ENCODE measurements around the gene ADAM10. TPM values are rescaled to one million over a fixed set of nuclear protein-coding genes. Genes with fewer than 3 reads are reported as not detected.

The ADAM10 gene
- total and polyA plus RNA-seq, 5 experiments from 2014 or later, result 96.4 to 150 (median 108) TPM

DNA sequence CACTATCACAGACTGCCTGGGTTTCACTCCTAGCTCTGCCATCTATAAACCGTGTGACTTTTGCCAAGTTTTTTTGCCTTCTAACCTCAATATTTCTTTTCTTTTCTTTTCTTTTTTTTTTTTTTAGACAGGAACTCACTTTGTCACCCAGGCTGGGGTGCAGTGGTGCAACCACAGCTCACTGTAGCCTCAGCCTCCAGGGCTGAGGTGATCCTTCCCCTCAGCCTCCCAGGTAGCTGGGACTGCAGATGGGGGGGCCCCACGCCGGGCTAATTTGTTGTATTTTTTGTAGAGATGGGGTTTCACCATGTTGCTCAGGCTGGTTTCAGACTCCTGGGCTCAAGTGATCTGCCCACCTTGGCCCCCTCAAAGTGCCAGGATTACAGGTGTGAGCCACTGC, 3.2 kb upstream of the ADAM10 start:
- POLR2A ChIA-PET, result interaction anchor here (5.5 kb wide), 1 partner anchor 19 kb away, joined by 83 read pairs; the partner anchor contains the start of gene MINDY2
- Mint-ChIP-seq H3K4me3 (peak overlapping the region in 1 of 10 donors; percentile 45), H3K36me3 (no peaks in the 10 kb centered on the region), H3K4me1 (peaks cover 10 to 22% (median 17%) of the 10 kb centered on the region in 4 donors), H3K27me3 (no peaks in the 10 kb centered on the region), H3K27ac (no peak overlapping the region), H3K9me3 (no peaks in the 10 kb centered on the region)
- ATAC-seq (no peak), DNase-seq (no peak)

DNA sequence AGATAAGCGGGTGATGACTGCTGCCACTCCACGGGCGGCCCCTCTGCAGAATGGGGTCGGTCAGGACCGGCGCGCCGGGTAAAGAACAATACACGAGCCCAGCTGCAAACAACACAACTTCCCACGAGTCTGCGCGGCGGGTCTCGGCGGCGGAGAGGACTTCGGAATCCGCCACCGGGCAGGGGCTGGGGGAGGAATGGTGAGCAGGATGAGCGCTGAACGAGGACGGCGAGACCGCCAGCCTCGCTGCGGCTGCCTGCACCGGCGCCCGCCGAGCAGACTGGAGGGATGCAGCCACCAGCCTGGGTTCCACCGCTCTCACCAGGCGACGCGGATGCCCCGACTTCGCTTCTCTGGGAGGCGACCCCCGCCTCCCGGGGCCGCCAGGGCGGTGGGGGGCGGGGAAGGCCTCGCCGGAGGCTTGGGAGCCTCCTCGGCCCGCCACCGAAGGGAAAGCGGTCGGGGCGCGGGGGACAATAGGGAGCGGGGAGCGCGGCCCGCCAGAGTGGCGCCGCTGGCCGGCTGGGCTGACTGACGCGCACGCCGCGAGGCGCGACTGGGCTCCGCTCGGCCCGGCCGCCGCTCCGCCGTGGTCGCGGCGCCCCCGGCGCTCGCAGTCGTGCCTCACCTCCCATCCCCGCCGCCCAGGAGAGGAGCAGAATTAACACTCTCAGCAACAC, 515 bp downstream of the ADAM10 start:
- POLR2A ChIA-PET, result interaction anchor here (0.6 to 5.5 kb wide), 5 partner anchors 10 to 885 kb away, joined by 3 to 83 read pairs (median 3); partner anchors contain the start of gene MINDY2
- peaks cover 0 to 4% (median 0%) of the 10 kb centered on the region in 3 donors for H3K36me3 Mint-ChIP-seq
- H3K9me3 Mint-ChIP-seq, result no peaks in the 10 kb centered on the region
- H3K27ac Mint-ChIP-seq, result peak overlapping the region; percentile 68 to 98 (median 96)
- H3K4me3 Mint-ChIP-seq, result peak overlapping the region; percentile 94 to 99 (median 96)
- H3K4me1 Mint-ChIP-seq, result peaks cover 15 to 53% (median 42%) of the 10 kb centered on the region in 4 donors
- peak; percentile 23 to 33 for ATAC-seq
- DNase-seq, result peak in 9 of 10 donors; percentile 12 to 67 (median 37)
- H3K27me3 Mint-ChIP-seq, result no peaks in the 10 kb centered on the region

DNA sequence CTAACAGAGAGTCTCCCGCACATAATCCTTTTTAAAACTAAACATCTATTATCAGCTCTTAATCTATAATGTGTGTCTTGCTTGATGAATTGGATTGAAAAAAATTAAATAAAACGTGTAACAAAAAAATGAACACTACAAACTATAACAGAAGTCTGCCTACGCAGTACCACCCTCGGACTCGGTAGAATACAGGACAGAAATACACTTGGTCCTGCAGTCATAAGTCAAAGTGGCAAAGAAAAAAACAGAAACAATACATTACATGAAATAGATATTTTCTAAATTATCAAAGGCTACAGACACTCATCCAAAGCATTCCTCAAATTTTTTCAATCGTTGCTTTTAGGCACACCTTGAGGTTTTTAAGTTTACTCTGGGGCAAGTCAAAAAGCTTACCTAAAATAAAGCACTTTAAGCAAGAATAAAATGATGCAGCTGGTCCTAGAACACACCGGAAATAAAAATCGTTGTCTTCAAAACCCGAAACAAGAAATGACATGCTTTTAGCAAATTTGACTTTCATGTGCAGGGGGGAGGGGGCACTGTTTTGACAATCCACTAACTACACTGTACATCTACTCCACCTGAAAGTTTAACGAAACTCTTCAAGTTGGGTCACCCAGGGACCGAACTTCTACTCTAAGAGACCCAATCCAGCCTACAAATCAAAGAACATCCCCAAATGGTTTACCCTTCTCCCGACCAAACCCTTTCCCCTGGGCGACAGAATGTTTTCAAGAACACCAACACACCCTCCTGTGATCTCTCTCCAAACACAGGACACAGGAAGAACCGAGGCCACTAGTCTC, 1.3 kb downstream of the ADAM10 start:
- Mint-ChIP-seq H3K27me3 (no peaks in the 10 kb centered on the region), H3K4me1 (peaks cover 17 to 60% (median 49%) of the 10 kb centered on the region in 4 donors), H3K27ac (peak overlapping the region; percentile 68 to 98 (median 93)), H3K36me3 (peaks cover 0 to 4% (median 0%) of the 10 kb centered on the region in 3 donors), H3K4me3 (peak overlapping the region; percentile 94 to 99 (median 96)), H3K9me3 (no peaks in the 10 kb centered on the region)
- ATAC-seq (peak in 1 of 2 donors; percentile 24), DNase-seq (peak in 8 of 10 donors; percentile 20 to 74 (median 49))
- POLR2A ChIA-PET, result interaction anchor here (5.5 kb wide), 1 partner anchor 23 kb away, joined by 83 read pairs; the partner anchor contains the start of gene MINDY2

DNA sequence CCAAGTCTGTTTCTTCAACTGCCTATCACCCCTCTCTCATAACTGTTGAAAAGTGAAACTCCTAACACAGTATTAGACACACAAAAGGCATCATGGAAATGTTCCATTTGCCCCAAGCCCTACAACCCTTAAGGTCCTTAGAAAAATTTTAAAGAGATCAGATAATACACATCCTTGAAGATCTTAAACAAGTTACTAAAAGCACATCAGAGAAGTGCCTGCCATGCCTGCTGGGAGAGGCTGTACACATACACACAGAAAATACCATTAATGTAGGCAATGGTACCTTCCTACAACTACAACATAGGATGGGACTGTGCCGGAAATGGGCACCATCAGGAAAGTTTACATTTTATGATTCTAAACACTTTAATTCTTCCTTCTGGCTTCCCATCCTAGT, 3.3 kb downstream of the ADAM10 start:
- peak overlapping the region in 6 of 10 donors; percentile 26 to 74 (median 60) for H3K4me3 Mint-ChIP-seq
- ATAC-seq (no peak), DNase-seq (no peak)
- peak overlapping the region in 1 of 10 donors; percentile 49 for H3K27ac Mint-ChIP-seq
- H3K27me3 Mint-ChIP-seq, result no peaks in the 10 kb centered on the region
- peaks cover 36 to 78% (median 70%) of the 10 kb centered on the region in 4 donors for H3K4me1 Mint-ChIP-seq
- no peaks in the 10 kb centered on the region for H3K9me3 Mint-ChIP-seq
- POLR2A ChIA-PET, result interaction anchor here (0.7 kb wide), 1 partner anchor 24 kb away, joined by 3 read pairs; the partner anchor contains the start of gene MINDY2
- H3K36me3 Mint-ChIP-seq, result peaks cover 0 to 4% (median 0%) of the 10 kb centered on the region in 3 donors

DNA sequence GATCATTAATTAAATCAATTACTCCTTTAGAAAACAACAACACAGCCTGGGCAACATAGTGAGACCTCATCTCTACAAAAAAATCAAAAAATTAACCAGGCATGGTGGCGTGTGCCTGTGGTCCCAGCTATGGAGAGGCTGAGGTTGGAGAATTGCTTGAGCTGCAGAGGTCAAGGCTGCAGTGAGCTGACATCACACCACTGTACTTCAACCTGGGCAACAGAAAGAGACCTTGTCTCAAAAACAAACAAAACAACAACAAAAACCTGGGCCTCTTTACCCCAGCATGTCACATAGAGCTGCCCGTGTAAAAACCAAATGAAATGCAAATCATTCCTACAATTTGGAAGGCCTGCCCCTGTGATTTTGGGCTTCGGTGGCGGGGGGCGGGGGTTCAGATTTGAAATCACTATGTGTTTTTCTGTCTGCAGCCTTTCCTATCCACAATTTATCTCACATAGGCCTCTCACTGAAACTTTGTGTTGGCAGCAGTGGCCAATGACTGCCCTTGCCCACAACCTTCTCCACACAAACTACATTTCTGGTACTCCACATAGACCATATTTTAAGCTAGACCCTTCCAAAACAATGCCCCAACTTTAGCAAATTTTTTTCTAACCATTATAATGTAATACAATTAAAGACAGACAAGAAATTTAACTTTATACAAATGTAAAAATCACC, 6.5 kb downstream of the ADAM10 start:
- peaks cover 43 to 88% (median 76%) of the 10 kb centered on the region in 4 donors for H3K4me1 Mint-ChIP-seq

DNA sequence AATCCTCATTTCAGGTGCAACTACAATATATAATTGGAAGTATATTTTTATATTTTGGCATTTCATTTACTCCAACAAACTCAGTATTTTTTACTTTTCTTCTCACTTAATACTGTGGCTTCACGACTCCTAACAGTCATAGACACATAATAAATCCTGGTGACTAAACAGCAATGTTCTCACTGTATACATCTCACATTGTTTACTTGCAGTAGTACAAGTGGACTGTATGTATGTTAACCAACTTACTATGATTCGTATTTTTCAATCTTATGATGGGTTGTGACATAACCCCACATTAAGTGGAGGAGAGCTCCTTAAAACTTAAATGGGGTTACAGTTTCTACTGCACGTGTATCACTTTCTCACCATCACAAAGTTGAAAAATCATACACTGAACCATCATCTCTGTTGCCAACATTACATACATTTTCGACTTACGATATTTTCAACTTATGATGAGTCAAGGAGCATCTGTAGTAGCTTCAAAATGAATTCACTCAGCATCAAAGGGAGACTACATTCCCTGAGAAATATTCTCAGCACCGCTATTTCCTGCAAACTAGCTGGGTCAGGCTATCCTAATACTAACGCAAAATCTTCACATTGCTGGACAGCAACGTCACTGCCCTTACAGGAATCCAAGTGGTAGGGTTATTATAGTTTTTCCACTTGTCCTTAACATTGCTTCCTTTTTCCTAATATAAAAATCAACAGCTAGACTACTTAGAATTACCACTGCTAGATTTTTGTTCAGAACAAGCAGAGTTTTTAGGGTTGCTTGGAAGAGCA, 7.3 kb downstream of the ADAM10 start:
- peaks cover 43 to 90% (median 77%) of the 10 kb centered on the region in 4 donors for H3K4me1 Mint-ChIP-seq
- POLR2A ChIA-PET, result interaction anchor here (0.8 kb wide), 1 partner anchor 28 kb away, joined by 5 read pairs; no protein-coding TSS in a partner anchor

More for the DNA sequence above, 6.5 kb downstream of the ADAM10 start:
- H3K4me3 Mint-ChIP-seq, result peak overlapping the region in 6 of 10 donors; percentile 8 to 54 (median 21)
- DNase-seq (no peak), ATAC-seq (no peak)
- no peaks in the 10 kb centered on the region for H3K27me3 Mint-ChIP-seq
- H3K36me3 Mint-ChIP-seq, result peaks cover 0 to 4% (median 0%) of the 10 kb centered on the region in 3 donors
- peak overlapping the region in 2 of 10 donors; percentile 23 to 47 for H3K27ac Mint-ChIP-seq
- no peaks in the 10 kb centered on the region for H3K9me3 Mint-ChIP-seq
- POLR2A ChIA-PET, result interaction anchor here (0.7 kb wide), 1 partner anchor 226 kb away, joined by 3 read pairs; no protein-coding TSS in a partner anchor

DNA sequence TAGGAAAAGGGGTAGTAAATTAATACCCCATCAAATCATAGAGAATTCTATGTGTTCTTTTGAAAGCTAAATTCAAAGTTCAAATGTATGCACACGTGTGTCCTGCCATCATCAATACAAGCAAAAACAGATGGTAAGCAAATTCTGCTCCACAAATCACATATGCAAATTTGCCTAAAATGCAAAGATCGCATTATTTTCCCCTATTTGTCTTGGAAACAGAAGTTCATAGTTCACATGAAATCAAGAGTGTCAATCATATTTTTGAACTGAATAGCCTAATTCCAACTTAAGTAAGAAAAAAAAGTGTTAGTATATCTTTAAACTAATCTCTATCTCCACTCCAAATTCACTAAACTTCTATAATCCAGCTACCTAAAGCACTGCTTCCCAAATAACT, 8.5 kb downstream of the ADAM10 start:
- POLR2A ChIA-PET, result no interaction called here
- H3K27me3 Mint-ChIP-seq, result no peaks in the 10 kb centered on the region
- no peak for DNase-seq
- peak overlapping the region in 1 of 10 donors; percentile 14 for H3K27ac Mint-ChIP-seq
- no peak for ATAC-seq
- no peaks in the 10 kb centered on the region for H3K9me3 Mint-ChIP-seq
- H3K4me1 Mint-ChIP-seq, result peaks cover 46 to 91% (median 82%) of the 10 kb centered on the region in 4 donors
- H3K36me3 Mint-ChIP-seq, result peaks cover 0 to 4% (median 0%) of the 10 kb centered on the region in 3 donors
- H3K4me3 Mint-ChIP-seq, result peak overlapping the region in 2 of 10 donors; percentile 1 to 10

More for the DNA sequence above, 7.3 kb downstream of the ADAM10 start:
- Mint-ChIP-seq H3K27me3 (no peaks in the 10 kb centered on the region), H3K36me3 (peaks cover 0 to 4% (median 0%) of the 10 kb centered on the region in 3 donors), H3K4me3 (peak overlapping the region in 4 of 10 donors; percentile 10 to 54 (median 18)), H3K9me3 (no peaks in the 10 kb centered on the region), H3K27ac (peak overlapping the region in 2 of 10 donors; percentile 0 to 14)
- DNase-seq (no peak), ATAC-seq (no peak)

DNA sequence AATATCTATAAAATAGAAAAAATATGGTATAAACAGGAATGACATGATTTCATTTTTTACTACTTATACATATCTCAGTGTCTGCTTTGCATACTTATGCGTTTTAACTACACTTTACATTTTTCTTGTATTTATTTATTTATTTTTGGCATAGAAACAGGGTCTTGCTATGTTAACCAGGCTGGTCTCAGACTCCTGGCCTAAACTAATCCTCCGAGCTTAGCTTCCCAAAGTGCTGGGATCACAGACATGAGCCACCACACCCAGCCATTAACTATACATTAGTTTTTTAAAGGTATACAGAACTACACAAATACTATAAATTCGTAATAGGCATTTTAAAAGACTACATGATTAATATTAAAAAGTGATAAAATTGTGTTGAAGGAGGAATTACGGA, 9.1 kb downstream of the ADAM10 start:
- no peak for ATAC-seq
- POLR2A ChIA-PET, result interaction anchor here (0.6 kb wide), 1 partner anchor 105 kb away, joined by 3 read pairs; no protein-coding TSS in a partner anchor
- Mint-ChIP-seq H3K27ac (no peak overlapping the region), H3K36me3 (peaks cover 0 to 4% (median 0%) of the 10 kb centered on the region in 3 donors), H3K27me3 (no peaks in the 10 kb centered on the region), H3K9me3 (no peaks in the 10 kb centered on the region), H3K4me3 (no peak overlapping the region), H3K4me1 (peaks cover 48 to 91% (median 80%) of the 10 kb centered on the region in 4 donors)
- no peak for DNase-seq

DNA sequence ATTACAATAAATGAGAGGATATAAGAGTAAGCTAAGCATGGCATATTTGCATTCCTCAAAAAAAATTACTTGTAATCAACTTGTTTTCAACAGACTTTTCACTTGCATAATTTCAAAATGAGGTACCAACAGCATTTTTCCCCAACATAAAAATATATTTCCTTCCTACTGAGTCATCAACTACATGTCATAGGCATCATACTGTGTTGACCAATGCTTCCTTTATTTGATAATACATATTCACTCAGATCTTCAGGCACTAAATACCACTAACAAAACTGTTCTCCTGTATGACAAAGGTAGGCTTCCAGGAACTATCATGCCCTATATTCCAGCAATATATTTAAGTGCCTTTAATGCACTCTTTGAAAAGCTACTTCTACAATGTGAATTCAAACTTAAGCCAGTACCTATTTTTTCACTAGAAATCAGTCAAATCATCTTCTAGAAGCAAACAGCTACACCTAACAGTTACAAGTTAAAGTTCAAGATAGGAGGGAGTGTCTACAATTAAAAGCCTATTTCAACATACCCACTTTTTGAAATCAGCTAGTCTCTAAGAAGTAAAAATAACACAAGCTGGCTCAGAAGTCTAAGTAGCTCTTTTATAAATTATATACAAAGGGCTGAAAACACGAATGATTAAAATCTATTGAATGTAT, 11.3 kb downstream of the ADAM10 start:
- POLR2A ChIA-PET, result interaction anchor here (0.6 kb wide), 1 partner anchor 416 kb away, joined by 3 read pairs; no protein-coding TSS in a partner anchor
- DNase-seq (no peak), ATAC-seq (no peak)
- Mint-ChIP-seq H3K9me3 (no peaks in the 10 kb centered on the region), H3K27ac (peak overlapping the region in 4 of 10 donors; percentile 2 to 59 (median 42)), H3K36me3 (no peaks in the 10 kb centered on the region), H3K4me3 (peak overlapping the region in 6 of 10 donors; percentile 5 to 34 (median 12)), H3K27me3 (no peaks in the 10 kb centered on the region), H3K4me1 (peaks cover 49 to 86% (median 72%) of the 10 kb centered on the region in 4 donors)

DNA sequence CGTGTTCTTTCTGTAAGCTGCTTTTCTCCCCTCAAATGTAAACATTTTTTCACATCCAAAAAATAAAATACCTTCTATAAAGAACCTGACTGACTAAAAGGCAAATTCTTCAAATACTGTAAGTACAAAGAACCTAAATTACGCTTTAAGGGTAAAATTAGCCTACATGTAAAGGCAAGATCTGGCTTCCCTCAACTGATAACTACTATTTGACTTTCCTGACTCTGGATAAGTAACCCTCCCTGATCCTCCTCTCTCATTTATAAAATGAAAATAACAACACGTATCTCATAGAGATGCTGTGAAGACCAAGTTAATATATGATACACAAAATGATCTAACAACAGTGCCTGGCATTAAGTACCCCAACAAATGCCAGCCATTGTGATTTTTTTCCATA, 12.2 kb downstream of the ADAM10 start:
- Mint-ChIP-seq H3K27ac (peak overlapping the region in 3 of 10 donors; percentile 2 to 59 (median 48)), H3K9me3 (no peaks in the 10 kb centered on the region), H3K36me3 (peaks cover 0 to 7% (median 0%) of the 10 kb centered on the region in 3 donors), H3K4me1 (peaks cover 46 to 86% (median 72%) of the 10 kb centered on the region in 4 donors), H3K4me3 (peak overlapping the region in 1 of 10 donors; percentile 11), H3K27me3 (no peaks in the 10 kb centered on the region)
- POLR2A ChIA-PET, result no interaction called here
- ATAC-seq, result no peak
- no peak for DNase-seq

All from naive thymus-derived CD8-positive, alpha-beta T cell (primary cell).